Measurements from ENCODE around the gene GSTM4. TPM values are rescaled to one million over a fixed set of nuclear protein-coding genes. Genes with fewer than 3 reads are reported as not detected.
"Not testable (repeated sequence)": the region's sequence is repeated elsewhere in the genome, so short reads cannot be mapped to it uniquely, and the experiment has no call there.

GSTM4 gene
- total RNA-seq, 1 donor from 2014 or later: 1.2 TPM

DNA sequence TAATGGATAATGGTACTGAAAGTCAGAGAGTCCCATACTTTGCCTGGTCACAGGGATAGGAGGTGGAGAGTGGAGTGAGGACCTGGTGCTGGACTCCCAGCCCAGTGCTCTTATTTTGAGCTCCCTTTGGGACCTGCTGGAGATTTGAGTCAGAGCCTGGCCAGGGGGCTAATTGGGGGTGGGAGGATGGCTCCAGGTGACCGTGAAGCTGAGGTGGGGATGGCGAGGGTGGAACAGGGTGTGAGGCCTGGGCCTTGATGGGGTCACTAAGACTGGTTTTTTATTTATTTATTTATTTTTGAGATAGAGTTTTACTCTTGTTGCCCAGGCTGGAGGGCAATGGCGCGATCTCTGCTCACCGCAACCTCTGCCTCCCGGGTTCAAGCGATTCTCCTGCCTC is 18.5 kb upstream of the GSTM4 start:
- DNase-seq (ENCODE audit: low read depth in 2 of 2): no peak

DNA sequence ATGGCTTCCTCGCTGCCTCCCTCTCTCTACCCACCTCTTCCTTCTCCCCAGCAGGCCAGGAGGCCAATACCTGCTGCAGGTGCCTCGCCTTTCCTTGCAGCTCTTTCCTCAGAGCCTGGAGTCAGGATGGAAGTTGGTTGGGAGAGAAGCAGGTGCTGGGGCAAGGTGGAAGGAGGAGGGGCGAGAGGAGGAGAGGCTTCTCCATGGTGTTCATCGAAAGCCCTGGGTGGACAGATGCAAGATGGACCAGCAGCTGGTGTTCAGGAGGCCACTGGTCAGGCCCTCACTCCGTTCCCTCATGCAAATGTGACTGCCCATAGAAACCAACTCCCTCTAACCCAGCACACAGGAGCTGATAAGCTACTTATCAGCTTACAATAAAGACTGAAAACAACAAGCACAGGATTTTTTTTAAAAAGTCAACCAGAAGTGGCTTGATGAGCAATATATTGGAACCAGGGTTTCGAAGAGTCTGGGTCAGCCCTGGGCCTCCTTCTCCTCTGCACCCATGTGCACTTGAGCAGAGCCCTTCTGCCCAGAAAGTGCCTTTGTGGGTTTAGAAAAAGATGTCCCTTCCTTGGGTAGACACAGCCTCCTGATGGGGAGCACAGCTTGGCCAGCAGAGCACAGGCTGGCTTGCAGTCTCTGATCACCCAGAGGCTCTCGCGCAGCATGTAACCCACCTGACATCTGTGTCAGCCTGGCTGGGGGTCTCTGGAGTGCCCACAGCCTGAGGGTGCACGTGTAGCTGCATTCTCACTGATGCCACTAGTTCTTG is 16.6 kb upstream of the GSTM4 start:
- DNase-seq (ENCODE audit: low read depth in 2 of 2): no peak

GRCh38 chr1:109639841-109640184 is 16.1 kb upstream of the GSTM4 start:
- DNase-seq (ENCODE audit: low read depth in 2 of 2): no peak

DNA sequence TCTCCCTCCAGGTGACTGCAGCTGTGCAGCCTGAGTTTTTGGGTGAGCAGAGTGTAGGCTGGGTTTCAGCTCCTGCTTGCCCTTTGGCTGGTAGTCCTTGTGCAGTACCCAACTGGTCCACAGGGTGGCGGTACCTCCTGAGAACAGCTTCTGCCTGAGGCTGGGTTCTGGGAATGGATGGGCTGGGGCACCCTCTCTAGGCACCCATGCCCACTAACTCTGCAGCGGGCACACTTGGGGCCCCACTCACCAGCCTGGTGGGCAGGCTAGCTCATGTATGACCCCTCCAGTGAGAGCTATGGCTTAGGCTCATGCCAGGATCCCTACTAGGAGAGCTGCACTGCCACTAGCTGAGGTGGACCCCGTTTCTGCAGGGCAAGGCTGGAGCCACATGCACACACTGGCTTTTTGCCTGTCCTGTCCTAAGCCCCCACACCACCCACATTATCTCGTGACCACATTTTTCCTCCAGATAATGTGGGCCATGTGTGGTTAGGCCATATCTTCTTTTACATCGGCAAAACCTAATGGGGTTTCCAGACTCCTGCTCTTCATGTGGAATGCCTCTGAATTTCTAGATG is 15.5 kb upstream of the GSTM4 start:
- peak; percentile 43 to 58 for DNase-seq (ENCODE audit: low read depth in 2 of 2)

GRCh38 chr1:109641078-109641740 is 14.7 kb upstream of the GSTM4 start:
- no peak for DNase-seq (ENCODE audit: low read depth in 2 of 2)

GRCh38 chr1:109641861-109642260 is 14.0 kb upstream of the GSTM4 start:
- no peak for DNase-seq (ENCODE audit: low read depth in 2 of 2)

- no peak for DNase-seq (ENCODE audit: low read depth in 2 of 2)
These were observed 13.3 kb upstream of the GSTM4 start for GRCh38 chr1:109642626-109643025.

DNA sequence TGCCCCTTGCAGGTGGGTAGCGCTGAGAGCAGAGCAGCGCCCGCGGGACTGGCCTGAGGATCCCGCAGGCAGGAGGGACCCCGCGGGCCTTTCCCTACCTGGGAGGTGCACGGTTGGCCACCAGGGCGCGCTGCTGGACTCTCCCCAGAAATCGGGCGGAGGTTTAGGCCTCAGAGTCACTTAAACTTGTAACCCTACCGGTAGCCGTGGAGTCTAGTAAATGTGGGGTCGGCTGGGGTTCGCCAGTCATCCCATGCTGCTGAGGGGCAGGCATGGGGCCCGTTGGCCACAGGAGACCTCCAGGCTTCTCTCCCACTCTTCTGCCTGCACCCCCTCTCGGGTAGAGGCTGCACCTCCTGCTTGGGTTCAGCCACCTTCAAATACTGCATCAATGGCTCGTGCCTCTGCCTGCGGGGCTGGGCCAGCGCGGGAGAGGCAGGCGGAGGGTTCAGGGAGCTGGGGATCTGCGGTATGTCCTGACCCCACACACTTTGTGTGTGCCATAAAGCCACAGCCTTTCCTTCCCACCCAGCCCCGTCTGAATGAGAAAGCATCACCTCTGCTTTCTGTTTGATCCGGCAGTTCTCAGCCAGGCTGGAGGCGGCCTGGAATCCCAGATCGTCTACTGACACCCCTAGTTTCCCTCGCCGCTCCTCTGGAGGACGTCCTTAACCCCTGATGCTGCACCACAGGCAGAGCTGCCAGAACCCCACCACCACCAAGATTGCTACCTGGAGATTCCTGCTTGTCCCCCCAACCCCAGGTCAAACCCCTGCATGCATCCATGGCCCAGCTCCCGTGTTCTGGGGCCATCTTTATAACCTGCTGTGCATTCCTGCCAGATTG is 12.3 kb upstream of the GSTM4 start:
- DNase-seq (ENCODE audit: low read depth in 2 of 2): peak in 1 of 2 donors; percentile 70

DNA sequence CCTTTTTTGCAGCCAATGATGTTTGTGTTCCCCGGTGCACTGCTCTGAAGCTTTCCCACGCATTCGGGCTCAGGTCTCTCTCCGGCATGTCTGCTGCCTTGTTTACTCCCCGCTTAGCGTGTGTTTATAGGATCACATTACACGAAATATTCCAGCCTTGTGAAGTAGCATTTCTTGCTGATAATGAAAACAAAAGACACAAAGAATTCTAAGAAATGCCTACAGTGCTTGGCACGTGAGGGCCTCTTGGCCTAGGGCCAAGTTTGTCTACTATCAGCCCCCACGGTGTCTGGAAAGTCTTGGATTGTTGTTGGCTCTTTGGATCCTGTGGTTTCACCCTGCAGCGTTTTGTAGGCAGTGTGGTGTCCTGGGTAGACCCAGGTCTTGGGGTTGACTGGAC is 11.2 kb upstream of the GSTM4 start:
- no peak for DNase-seq (ENCODE audit: low read depth in 2 of 2)

DNA sequence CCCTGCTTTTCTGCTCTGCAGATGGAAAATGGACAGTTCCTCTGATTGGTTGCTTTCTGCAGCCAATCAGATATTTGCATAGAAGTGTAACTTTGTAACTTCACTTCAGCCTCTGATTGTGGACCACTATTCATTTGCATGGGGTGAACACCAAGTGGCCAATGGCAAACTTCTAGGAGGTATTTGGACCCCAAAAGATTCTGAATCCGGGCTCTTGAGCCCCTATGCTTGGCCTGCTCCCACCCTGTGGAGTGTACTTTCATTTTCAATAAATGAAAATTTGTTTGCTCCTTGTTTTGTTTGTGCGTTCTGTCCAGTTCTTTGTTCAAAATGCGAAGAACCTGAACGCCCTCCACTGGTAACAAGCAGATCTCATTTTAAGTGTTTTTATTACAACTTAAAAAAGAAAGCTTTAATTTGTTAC is 6.4 kb upstream of the GSTM4 start:
- DNase-seq (ENCODE audit: low read depth in 2 of 2): peak in 1 of 2 donors; percentile 44

DNA sequence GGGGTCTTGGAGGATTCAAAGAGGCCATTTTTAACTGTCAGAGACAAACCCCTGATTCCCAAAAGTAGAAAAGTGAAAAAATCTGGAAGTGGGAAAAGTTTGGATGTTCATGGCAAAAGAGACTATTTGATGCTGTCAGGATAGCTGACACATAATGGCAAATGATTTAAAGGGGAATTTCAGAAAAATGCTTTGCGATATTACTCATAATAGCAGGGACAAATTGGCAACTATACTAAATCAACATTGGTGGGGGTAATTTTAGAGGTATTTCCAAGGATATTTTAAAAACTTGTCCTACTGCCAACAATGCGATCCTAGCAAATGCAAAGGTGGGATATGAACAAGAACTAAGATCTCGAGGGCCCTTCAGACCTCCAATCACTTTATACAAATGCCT is 5.3 kb upstream of the GSTM4 start:
- DNase-seq (ENCODE audit: low read depth in 2 of 2): peak in 1 of 2 donors; percentile 39

GRCh38 chr1:109652402-109652801 is 3.5 kb upstream of the GSTM4 start:
- no peak for DNase-seq (ENCODE audit: low read depth in 2 of 2)

GRCh38 chr1:109653306-109653705 is 2.6 kb upstream of the GSTM4 start:
- no peak for DNase-seq (ENCODE audit: low read depth in 2 of 2)

GRCh38 chr1:109654519-109654918 is 1.4 kb upstream of the GSTM4 start:
- DNase-seq (ENCODE audit: low read depth in 2 of 2): no peak

DNA sequence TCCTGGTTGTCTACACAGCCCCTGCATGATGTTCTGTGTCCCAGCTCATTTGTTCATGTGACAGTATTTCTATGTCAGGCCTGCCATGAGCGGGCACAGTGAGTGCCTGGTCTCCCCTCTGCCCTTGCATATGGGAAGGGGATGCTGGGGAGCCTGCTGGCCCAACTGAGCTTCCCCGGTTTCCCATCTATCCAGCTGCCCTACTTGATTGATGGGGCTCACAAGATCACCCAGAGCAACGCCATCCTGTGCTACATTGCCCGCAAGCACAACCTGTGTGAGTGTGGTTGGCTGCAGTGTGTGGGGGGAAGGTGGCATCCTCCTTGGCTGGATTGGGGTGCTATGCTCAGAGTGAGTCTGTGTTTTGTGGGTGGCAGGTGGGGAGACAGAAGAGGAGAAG is 1.5 kb downstream of the GSTM4 start:
- no peak for DNase-seq (ENCODE audit: low read depth in 2 of 2)

DNA sequence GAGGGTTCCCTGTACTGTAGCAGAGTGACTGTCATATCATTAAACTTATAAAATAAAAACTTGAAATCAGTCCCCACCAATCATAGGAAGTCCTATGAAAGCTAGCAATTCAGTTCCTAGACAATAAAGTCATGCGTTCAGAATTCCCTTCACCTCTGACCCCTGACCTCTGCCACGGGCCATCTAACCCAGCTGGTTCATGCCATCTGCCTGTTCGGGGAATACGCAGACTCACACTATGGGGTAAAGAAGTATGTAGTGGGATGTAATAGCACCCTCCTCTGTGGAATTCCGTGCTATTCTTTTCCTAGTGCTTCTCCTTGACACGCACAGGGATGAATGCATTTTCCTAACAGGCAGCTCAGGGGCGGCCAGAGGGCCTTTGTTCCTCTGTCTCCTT is 2.1 kb downstream of the GSTM4 start:
- no peak for DNase-seq (ENCODE audit: low read depth in 2 of 2)

GRCh38 chr1:109658533-109659042 is 2.7 kb downstream of the GSTM4 start:
- DNase-seq (ENCODE audit: low read depth in 2 of 2): no peak

GRCh38 chr1:109659145-109659544 is 3.2 kb downstream of the GSTM4 start:
- no peak for DNase-seq (ENCODE audit: low read depth in 2 of 2)

DNA sequence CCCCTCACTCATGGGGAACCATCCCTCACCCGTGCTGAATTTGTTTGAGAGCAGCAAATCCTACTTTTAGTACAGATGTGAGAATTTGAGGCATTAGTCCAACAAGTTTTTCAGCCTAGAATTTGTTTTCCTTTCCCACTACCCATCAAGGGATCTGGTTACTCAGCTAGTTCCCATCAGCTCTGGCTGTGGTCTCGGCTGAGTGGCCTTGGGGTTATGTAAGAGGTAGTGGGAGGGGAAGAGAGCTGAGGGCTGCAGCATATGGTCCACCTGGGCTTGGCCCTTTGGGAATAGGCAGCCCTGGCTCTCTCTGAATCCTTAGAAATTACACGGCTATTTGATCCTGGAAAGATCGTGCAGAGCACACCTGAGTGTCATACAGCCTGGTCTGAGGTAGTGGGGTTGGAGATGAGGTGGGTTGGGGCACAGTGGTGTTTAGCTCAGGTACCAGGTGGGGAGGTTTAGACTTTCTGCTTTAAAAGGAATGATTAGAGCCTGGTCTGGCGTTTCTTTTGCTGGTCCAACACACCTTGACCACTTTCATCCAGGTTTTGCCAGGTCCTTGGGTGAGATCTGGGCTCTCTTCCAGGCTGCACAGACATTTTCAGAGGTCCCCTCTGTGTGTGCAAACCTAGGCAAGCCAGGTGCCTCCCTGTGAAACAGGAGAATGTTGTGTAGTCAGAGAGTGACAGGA is 4.2 kb downstream of the GSTM4 start:
- no peak for DNase-seq (ENCODE audit: low read depth in 2 of 2)

- DNase-seq (ENCODE audit: low read depth in 2 of 2): not testable (repeated sequence)
These were observed 4.8 kb downstream of the GSTM4 start for GRCh38 chr1:109660691-109661026.

GRCh38 chr1:109661391-109661790 is 5.5 kb downstream of the GSTM4 start:
- no peak for DNase-seq (ENCODE audit: low read depth in 2 of 2)

Data from dermis microvascular lymphatic vessel endothelial cell (primary cell).